Mammary epithelial cell (primary cell): ENCODE results near the gene CCN6.

Source experiments
- EZH2 ChIP-seq: IDR thresholded peaks from 2 replicates; pipeline ENCODE4 v1.6.1; 2012; ENCODE audit warnings: low read length, inconsistent platforms, borderline replicate concordance
- TF ChIP-seq, protein P1 (sequence below), 2 donors: IDR thresholded peaks in 1 of 2; conservative IDR thresholded peaks in 1 of 2; 2 replicates each; pipeline ENCODE4 v1.5.1; 2011 to 2012; ENCODE audit warnings: inconsistent platforms in 2 of 2, low read length in 2 of 2, mild to moderate bottlenecking in 2 of 2, control low read depth in 1 of 2, low read depth in 1 of 2; ENCODE audit not compliant: insufficient read depth in 1 of 2; ENCODE audit errors: extremely low read depth in 1 of 2

DNA sequence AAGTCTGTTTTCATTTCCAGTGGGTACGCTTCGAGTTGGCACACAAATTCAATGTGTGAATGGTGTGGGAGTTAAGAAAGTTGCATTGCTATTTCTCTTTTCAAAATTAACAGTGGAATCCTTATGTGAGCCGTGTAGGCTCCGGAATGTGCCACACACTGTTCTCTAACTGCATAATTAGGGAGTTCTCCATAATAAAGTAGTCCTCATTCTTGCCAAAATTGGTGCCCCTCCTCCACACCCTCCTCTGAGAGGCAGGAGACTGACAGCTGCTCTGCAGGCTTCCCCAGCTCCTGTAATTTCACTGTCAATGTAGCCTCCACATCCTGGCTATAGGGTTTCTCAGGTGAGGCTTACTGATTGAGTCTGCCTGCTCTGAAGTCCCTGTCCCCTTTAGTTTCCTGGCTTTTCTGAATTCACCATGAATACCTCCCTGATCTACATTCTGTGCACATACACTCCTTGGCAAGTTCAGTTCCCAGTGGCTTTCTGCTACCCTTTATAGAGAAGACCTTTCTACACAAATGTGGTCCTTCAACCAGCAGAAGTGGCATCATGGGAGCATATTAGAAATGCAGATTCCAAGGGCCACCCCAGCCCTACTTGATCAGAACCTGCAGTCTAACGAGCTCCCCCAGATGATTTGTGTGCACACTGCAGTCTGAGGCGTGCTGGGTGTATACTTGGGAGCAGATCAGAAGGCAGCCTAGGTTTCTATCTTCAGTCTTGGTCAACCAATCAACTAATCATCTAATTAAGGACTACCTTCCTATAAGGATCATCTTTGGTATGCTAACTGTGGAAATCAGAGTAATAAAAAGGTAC lies 19.9 kb upstream of the CCN6 start:
- TF ChIP-seq, protein P1, sequence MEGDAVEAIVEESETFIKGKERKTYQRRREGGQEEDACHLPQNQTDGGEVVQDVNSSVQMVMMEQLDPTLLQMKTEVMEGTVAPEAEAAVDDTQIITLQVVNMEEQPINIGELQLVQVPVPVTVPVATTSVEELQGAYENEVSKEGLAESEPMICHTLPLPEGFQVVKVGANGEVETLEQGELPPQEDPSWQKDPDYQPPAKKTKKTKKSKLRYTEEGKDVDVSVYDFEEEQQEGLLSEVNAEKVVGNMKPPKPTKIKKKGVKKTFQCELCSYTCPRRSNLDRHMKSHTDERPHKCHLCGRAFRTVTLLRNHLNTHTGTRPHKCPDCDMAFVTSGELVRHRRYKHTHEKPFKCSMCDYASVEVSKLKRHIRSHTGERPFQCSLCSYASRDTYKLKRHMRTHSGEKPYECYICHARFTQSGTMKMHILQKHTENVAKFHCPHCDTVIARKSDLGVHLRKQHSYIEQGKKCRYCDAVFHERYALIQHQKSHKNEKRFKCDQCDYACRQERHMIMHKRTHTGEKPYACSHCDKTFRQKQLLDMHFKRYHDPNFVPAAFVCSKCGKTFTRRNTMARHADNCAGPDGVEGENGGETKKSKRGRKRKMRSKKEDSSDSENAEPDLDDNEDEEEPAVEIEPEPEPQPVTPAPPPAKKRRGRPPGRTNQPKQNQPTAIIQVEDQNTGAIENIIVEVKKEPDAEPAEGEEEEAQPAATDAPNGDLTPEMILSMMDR (conservative IDR thresholded peaks at IDR 0.05 in 1 of 2, IDR thresholded peaks at IDR 0.05 in 1 of 2; ENCODE audit: extremely low read depth in 1 of 2, insufficient read depth in 1 of 2, low read depth in 1 of 2, low read length in 2 of 2) = no peak
- no peak for TF ChIP-seq EZH2
